SK-N-SH treated with all-trans-retinoic acid at 6 μM for 48 hours (cell line): ENCODE measurements around the gene TNFRSF11A.

ENCODE experiments used
- RARB ChIP-seq: fragments of 250-450 bp; sonication (Bioruptor Pico); IDR thresholded peaks from 2 replicates; pipeline ENCODE4 v1.8.0; 2021; ENCODE audit warnings: mild to moderate bottlenecking, moderate library complexity
- TOX ChIP-seq: fragments of 250-450 bp; sonication (Bioruptor Pico); IDR thresholded peaks from 2 replicates; pipeline ENCODE4 v1.8.0; 2021; ENCODE audit warnings: mild to moderate bottlenecking, moderate library complexity, borderline replicate concordance

DNA sequence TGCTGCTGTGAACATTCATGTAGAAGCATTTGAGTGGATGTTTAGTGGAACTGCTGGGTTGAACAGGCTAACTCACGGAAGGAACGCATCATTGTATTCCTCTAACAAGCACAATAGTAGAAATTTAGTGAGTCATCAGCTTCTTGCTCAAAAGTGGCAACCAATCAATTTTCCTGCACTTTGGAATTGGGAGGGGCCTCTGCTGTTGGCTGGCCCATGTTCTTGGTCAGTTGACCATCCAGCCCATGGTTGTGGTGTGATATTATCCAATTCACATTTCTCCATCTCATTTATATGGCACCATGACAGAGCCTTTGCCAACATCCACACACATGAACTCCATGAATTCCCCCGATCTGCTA, 95.0 kb downstream of the TNFRSF11A start:
- TF ChIP-seq RARB (no peak), TOX (no peak)
